Lower leg skin (tissue), 4 donors: Measurements from ENCODE around the gene TRPC4AP. TPM values are rescaled to one million over a fixed set of nuclear protein-coding genes. Genes with fewer than 3 reads are reported as not detected.

Experiments used
- DNase-seq, 2 donors: peaks; one replicate each; pipeline ENCODE4 v3.0.0-alpha.2; 2019; ENCODE audit warnings: low spot score in 2 of 2
- H3K4me3 ChIP-seq: fragments of 200-600 bp; sonication (generic); 2 replicates; pipeline ENCODE4 v1.5.1; 2017; ENCODE audit warnings: mild to moderate bottlenecking, low read depth; ENCODE audit not compliant: poor library complexity, severe bottlenecking
- POLR2A ChIP-seq, 2 donors: fragments of 450-650 bp; IDR thresholded peaks; one replicate each; pipeline ENCODE4 v1.6.1; 2016 to 2017; ENCODE audit warnings: antibody characterized with exemption in 2 of 2, mild to moderate bottlenecking in 1 of 2, moderate library complexity in 1 of 2
- WGBS, 2 donors: methylation state at CpG; one replicate each; pipeline ENCODE4 v1.1.5; 2018; 5-methylcytosine and 5-hydroxymethylcytosine counted together
- intact Hi-C: fragments of 100-400 bp; cut with DNase I; formaldehyde crosslinking; loops from one replicate; pipeline ENCODE4 v1.15.0; 2023; ENCODE audit warnings: low total_unique reads
- total RNA-seq, 4 donors: library from RNA; depleted of rRNA; stranded (reverse); fragments of >200 nt; gene quantifications; one replicate each; pipeline ENCODE4 v1.1.0, GENCODE V29; 2016
- TF ChIP-seq, protein P1 (sequence below), 3 donors: fragments of 450-650 bp; IDR thresholded peaks; one replicate each; pipeline ENCODE4 v1.5.1; 2016; ENCODE audit warnings: antibody characterized with exemption in 3 of 3, mild to moderate bottlenecking in 3 of 3, moderate library complexity in 2 of 3

Gene TRPC4AP
- total RNA-seq, 4 donors from 2014 or later = 40.3 to 64.5 (median 50.0) TPM

DNA sequence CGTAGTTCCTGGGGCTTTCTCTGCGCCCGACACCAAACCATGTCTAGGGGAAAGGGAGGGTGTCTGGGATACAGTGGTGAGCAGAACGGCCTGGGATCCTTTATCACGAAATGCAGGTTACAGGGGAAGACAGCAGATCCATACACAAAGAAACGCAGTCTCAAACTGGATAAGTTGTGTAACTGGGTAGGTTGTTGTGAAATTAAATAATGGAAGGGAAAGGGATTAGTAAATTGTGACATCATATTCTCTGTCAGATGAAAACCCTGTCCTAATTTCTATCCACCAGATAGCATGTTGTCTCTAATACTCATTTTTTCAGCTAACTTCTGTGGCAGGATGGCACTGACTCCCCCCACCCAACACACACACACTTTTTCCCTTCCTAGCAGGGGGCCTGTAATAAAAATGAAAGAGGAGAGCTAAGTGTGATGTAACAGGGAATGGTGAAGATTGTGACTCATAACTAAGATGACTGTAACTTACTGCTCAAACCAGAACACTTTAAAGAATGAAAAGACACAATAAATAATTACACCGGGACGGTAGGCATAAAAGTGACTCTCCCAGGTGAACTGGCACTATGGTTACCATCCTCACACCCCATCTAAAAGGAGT is 769 bp upstream of the TRPC4AP start:
- H3K4me3 ChIP-seq = no peak overlapping the region
- intact Hi-C loops = no loop called here
- DNase-seq = no peak
- TF ChIP-seq, protein P1, sequence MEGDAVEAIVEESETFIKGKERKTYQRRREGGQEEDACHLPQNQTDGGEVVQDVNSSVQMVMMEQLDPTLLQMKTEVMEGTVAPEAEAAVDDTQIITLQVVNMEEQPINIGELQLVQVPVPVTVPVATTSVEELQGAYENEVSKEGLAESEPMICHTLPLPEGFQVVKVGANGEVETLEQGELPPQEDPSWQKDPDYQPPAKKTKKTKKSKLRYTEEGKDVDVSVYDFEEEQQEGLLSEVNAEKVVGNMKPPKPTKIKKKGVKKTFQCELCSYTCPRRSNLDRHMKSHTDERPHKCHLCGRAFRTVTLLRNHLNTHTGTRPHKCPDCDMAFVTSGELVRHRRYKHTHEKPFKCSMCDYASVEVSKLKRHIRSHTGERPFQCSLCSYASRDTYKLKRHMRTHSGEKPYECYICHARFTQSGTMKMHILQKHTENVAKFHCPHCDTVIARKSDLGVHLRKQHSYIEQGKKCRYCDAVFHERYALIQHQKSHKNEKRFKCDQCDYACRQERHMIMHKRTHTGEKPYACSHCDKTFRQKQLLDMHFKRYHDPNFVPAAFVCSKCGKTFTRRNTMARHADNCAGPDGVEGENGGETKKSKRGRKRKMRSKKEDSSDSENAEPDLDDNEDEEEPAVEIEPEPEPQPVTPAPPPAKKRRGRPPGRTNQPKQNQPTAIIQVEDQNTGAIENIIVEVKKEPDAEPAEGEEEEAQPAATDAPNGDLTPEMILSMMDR (IDR thresholded peaks at IDR 0.05) = no peak
- TF ChIP-seq POLR2A (IDR thresholded peaks at IDR 0.05) = no peak
- 68 to 73% methylated on average over 8 of the region's 8 CpGs for WGBS, 2 donors

DNA sequence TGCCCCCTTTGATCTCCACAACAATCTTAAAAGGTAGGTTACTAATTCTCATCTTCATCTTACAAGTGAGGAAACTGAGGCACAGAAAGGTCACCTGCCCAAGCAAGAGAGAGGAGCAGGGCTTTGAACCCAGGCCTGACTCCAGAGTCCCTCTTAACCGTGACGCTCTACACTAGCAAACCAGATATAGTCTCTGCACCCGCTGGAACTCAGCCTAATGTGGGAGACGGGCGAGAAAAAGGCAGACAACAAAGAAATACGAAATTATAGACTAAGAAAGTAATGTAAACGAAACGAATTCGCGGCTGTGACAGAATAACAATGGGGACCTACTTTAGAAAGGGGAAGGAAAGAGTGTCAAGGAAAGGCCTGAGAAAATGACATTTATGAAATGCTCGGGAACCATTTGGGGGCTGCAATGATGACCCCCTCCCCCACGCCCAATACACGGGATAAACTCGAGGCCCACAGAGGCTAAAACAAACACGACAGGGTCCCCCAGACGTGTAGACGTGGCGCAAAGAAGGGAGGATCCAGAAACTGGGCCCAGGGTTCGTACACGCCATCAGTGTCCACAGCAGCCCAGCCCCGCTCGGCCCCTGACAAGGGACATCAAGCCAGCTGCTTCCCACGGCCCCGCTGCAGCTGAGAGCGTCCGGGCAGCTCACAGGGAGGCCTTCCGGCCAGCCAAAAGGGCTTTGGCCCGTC is 637 bp downstream of the TRPC4AP start:
- no peak for DNase-seq
- H3K4me3 ChIP-seq = peak overlapping the region; percentile 80
- intact Hi-C loops = no loop called here
- TF ChIP-seq POLR2A (IDR thresholded peaks at IDR 0.05) = no peak
- TF ChIP-seq, protein P1 (IDR thresholded peaks at IDR 0.05) = no peak
- WGBS, 2 donors = 0% methylated on average over 20 to 24 of the region's 28 CpGs

DNA sequence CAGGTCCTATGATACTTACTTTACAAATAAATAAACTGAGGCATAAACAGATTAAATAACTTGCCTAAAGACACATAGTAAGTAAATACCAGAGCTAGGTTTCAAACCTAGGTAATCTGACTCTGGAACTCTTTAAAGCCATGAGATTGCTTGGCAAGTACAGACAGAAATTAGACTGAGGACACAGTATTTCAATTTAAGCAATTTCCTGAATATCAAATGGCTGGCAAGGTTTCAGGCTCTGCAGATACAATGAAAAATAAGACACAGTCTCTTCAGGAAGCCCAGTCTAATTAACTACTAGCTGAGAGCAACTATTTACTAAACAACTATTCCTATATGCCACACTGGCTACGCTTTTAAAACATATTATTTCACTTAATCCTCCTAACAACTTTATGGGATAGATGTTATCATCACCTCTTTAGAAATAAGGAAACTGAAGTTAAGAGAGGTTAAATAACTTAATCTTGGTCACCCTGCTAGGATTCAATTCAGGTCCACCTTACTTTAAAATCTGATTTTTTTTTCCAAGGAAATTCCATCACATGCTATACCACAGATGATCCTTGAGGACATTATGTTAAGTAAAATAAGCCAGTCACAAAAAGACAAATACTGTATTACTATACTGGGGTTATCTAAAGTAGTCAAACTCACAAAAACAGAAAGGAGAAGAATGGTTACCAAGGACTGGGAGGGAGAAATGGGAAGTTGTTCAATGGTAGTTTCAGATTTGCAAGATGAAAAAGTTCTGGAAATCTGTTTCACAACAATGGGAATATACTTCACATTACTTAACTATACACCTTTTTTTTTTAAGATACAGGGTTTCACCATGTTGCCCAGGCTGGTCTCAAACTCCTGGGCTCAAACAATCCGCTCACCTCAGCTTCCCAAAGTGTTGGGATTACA is 4.1 kb downstream of the TRPC4AP start:
- no peak overlapping the region for H3K4me3 ChIP-seq
- WGBS, 2 donors = 78 to 84% methylated on average over 2 of the region's 2 CpGs
- no peak for DNase-seq
- no peak for TF ChIP-seq POLR2A (IDR thresholded peaks at IDR 0.05)
- TF ChIP-seq, protein P1 (IDR thresholded peaks at IDR 0.05) = no peak
- intact Hi-C loops = no loop called here

DNA sequence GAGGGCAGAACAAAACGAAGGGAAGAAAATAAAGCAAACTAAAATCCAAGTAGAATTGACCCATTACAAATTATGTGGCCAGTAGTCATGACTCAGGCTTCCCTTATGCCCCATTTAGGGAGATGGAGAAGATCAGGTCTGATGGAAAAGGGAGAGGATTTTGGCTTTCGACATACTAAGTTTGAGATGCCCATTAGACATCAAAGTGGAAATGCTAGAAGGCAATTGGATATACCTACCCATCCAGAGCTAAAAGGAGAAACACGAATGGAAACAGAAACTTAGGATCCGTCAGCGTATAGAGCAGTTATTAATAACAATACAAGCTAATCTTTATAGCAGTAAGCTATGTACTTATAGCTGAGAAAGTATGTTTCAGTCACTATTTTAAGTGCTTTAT is 4.8 kb downstream of the TRPC4AP start:
- no peak for DNase-seq
- TF ChIP-seq POLR2A (IDR thresholded peaks at IDR 0.05) = no peak
- TF ChIP-seq, protein P1 (IDR thresholded peaks at IDR 0.05) = no peak
- intact Hi-C loops = no loop called here
- WGBS, 2 donors = 64 to 65% methylated on average over 5 of the region's 5 CpGs
- no peak overlapping the region for H3K4me3 ChIP-seq

- TF ChIP-seq, protein P1 (IDR thresholded peaks at IDR 0.05) = no peak
- TF ChIP-seq POLR2A (IDR thresholded peaks at IDR 0.05) = no peak
These were observed 5.3 kb downstream of the TRPC4AP start for GRCh38 chr20:35087355-35087754.

More at GRCh38 chr20:35087355-35087754, 5.3 kb downstream of the TRPC4AP start:
- H3K4me3 ChIP-seq = no peak overlapping the region
- intact Hi-C loops = no loop called here
- no peak for DNase-seq
- 79% methylated on average over 5 of the region's 5 CpGs for WGBS, 2 donors
